Cerebellar nuclear complex (tissue), 1 donor: ENCODE results near the gene LBHD2.
A peak's percentile ranks its signal among the peaks of the same experiment; 100 is the strongest.
"Not testable (repeated sequence)": the region's sequence is repeated elsewhere in the genome, so short reads cannot be mapped to it uniquely, and the experiment has no call there.

Experiments
- DNase-seq, 2 experiments: peaks; one replicate each; lab custom pipeline; 2025; lab: John Stamatoyannopoulos, UW

Gene LBHD2

DNA sequence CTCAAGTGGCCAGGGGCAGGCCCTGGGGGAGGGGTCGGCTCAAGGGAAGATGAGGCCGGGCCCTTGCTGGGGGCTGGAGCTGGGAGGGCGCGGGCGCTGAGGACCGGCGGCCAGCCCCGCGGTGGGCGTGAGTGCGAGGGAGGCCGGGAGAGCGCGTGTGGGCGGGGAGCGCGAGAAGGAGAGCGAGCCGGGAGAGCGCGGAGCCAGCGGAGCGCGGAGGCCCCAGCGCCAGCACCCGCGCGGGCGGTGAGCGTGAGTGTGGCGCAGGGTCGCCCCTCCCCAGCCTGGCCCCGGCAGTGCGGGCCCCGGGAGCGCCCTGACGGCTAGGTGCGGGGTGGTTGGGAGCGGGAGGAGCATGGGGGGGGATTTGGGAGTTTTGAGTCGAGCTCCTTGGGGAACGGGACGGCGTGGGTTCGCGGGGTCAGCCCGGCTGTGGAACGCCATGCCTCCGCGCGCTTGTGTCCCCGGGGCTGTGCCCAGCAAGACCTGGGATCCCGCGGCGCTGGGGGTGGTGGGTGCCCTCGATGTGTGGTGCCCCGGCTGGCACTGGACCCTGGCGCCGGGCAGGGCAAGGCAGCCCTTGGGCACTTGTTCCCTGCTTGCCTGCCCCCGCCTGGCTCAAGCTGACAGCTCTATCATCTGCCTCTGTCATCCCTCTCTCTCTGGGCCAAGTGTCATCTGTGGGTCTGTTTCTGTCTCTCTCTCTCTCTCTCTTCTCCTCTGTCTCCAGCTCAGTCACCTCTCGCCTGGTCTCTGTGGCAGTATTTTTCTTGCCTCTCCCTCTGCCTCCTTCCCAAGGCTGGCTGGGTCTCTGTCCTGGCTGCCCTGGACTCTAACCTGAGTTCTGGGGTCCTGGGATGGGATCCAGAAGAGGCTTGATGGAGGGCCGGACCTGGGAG lies at the start of gene LBHD2:
LBHD2 (plus strand) TSS at position 190 of the 899 bp plus-strand sequence. CDS start 1,803 bp downstream, outside the sequence.
- no peak for DNase-seq

DNA sequence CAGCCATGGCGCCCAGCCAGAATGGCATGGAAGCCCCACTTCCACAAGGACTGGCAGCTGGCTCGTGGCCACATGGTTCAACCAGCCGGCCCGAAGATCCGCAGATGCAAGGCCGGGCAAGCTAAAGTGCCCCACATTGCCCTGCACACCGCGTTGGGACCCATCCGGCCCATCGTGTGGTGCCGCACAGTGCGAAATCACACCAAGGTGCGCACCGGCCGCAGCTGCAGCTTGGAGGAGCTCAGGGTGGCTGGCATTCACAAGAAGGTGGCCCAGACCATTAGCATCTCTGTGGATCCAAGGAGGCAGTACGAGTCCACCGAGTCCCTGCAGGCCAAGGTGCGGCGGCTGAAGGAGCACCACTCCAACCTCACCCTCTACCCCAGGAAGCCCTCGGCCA lies 42.5 kb upstream of the LBHD2 start:
- no peak for DNase-seq

DNA sequence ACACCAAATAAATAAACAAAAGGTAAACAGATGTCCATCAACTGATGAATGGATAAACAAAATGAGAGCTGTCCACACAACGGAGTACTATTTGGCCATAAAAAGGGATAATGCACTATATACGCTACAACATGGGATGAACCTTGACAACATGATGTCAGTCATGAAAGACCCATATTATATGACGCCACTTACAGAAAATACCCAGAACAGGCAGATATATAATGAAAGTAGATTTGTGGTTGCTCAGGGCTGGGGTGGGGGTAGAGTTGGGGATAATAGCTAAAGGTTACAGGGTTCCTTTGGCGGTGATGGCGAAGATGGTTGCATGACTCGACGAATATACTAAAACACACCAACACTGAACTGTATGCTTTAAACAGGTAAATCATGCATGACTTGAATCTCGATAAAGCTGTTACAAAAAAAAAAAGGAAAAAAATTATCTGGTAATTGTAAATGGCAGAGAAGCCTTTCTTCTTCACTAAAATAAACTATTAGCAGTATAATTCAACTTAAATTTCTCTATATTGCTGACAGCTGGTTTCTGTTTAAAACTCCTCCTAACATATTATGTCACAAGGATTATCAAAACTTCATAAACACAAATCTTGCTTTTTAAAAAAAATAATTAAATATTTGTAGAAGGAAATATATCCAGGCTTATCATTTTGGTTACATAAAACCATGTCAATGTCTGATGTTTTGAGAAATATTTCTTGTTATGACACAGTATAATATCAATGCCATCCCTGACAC lies 40.6 kb upstream of the LBHD2 start:
- no peak for DNase-seq

DNA sequence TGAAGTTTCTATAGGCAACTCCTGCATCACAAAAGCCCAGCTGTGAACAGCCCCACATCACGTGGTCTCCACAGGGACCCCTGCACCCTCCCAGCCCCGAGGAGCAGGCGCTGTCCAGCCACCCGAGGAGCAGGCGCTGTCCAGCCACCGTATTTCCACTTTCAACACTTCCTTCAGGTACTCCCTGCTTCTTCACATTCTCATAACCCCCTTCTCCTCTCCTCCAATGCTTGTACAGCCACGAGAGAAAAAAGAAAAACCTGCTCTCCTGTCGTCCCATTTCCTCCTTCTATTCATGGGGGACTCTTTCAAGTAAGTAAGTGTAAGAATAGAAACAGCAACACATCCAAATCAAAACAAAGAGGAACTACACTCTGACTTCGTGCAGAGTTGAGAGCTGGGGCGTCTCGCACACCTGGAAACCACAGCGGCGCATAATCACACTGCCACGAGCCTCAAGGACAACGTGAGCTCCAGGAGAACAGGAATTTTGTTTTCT lies 38.6 kb upstream of the LBHD2 start:
- no peak for DNase-seq

DNA sequence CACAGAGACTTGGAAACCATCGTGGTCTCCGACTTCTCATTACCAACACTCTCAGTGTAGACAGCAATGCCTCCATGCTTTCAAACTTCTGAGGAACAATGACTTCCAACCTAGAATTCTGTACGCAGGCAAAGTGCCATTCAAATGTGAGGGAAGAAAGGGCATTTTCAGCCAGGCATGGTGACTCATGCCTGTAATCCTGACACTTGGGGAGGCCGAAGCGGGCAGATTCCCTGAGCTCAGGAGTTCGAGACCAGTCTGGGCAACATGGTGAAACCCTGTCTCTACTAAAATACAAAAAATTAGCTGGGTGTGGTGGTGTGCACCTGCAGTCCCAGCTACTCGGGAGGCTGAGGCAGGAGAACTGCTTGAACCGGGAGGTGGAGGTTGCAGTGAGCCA lies 36.6 kb upstream of the LBHD2 start:
- DNase-seq, result not testable (repeated sequence)

DNA sequence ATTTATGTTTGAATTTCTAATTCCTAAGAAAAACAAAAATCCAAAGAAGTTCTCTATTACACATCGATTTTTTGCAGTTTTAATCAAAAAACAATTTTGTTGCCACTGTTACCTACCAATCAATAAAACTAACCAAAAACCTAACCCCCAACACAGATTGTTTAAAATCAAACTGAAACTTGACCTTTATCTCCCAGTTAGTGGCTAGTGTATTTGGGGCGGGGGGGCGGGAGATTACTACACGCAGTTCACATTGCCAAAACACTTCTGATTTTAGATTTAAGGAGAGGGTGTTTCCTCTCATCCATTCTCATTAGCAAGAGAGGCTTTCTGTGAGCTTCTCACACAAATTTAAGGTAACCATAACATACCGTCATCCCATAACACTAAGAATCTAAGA lies 33.1 kb upstream of the LBHD2 start:
- DNase-seq, result no peak

DNA sequence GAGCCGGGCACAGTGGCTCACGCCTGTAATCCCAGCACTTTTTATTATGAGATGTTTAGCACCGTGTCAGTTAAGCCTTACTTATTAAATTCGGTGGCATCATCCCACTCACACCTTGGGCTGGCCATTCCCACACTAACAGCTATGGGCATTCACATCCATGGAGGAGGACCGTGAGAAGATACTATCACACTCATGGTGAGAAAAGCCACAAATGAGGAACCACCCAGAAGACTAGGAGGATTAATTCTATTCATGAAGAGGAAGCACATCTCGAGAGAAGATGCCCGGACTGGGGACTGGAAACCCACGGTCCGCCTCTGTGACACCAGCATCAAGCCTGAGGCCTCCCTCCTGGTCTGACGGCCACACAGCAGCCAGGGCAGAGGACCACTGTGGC lies 31.6 kb upstream of the LBHD2 start:
- no peak for DNase-seq

DNA sequence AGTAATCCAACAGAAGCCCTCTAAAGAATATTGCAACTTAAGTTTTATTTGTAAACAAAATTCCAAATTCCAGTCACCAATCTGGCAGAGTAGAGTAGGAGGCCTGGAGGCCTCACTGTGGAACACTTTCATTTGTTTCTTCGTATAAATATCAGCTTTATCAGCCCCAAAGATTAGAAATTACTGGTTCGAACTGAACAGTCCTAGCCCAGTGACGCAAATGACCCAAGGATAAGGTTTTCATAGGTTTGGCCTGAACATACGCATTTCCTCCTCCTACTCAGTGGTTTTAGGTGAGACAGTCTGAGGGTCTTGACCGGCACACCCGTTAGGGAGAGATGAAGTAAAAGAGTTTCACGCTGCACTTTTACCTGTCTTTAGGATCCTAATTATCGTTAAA lies 28.3 kb upstream of the LBHD2 start:
- DNase-seq, result no peak

DNA sequence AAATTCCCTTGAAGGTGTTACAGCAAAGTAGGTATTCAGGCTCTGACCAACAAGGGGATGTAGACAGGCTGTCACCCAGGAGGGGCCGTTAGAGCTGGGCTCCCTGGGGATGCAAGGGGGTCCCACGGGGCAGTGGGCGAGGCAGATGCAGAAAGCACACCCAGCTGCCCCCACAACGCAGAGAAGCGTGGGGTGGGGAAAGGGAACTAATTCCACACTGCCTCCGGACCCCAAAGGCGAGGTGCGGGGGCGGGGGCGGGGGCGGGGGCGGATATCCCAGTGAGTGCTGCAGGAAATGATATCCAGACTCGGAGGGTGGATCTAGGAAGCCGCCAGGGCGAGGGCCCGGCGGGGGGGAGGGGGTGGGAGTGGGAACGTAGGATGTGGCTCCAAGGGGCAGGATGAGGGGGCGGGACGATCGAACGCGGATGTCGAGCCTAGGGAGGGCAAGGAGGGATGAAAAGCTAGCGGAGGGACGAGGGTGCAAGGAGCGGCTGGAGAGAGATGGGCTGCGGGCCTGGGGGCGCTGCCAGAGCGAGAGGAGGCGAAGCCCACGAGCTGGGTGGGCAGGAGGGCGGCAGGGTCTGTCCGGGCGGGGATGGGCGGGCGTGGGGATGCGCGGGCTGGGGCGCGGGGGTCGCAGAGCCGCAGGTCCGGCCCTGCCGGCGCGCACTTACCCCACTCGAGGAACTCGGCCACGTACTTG lies 27.5 kb upstream of the LBHD2 start:
- no peak for DNase-seq

DNA sequence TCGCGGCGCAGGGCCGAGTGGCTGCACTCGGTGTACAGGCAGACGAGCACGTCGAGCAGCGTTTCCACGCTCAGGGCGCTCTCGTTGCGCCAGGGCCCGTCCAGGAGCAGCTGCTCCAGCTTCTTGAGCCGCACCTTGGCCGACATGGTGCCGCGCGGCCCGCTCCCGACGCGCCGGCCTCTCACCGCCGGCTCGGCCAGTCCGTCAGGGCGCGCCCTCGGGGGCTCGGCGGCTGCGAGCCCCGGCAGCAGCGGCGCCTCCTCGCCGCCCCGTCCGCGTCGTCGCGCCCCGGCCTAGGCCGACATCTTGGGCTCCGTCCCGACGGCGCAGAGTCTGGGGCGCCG lies 27.0 kb upstream of the LBHD2 start:
- DNase-seq, result no peak

DNA sequence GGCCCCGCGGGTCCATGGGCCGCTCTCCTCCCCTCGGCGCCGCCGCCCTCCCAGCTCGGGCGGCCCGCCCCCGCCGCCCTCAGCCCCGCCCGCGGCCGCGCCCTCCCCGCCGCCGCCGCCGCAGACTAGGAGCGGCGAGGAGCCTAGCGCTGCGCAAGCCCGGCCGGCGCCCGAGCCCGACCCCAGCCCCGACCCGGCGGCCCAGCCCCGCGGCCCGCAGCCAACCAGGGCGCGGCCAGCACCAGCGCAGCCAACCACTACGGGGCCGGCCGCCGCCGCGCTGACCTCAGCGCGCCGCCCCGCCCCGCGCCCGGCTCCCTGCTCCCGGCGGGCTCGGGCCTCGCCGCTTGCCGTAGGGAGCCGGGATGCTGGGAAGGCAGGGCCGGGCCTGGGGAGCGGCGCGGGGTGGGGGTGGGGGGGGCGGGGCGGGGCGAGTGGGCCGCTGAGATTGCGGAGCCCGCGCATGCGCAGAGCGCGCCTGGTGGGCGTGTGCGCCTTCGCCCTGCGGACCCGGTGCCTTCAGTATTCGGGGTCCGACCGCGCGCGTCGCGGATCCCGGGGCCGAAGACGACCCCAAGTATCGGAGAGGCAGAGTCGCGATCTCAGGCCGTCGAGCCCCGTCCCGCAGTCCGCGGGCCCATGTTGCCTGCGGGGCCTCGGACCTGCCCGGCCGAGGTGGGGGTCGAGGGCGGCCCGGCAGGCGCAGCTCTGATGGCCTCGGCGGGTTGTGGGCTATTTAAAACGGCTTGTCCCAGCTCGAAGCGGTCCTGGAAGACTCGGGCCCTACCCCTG lies 26.4 kb upstream of the LBHD2 start, which contains the start of gene CDC42BPB:
CDC42BPB (minus strand) TSS at position 178 of the 792 bp plus-strand sequence. CDS start 376 bp downstream, outside the sequence.
- peak in 1 of 2 experiments; percentile 41 for DNase-seq

DNA sequence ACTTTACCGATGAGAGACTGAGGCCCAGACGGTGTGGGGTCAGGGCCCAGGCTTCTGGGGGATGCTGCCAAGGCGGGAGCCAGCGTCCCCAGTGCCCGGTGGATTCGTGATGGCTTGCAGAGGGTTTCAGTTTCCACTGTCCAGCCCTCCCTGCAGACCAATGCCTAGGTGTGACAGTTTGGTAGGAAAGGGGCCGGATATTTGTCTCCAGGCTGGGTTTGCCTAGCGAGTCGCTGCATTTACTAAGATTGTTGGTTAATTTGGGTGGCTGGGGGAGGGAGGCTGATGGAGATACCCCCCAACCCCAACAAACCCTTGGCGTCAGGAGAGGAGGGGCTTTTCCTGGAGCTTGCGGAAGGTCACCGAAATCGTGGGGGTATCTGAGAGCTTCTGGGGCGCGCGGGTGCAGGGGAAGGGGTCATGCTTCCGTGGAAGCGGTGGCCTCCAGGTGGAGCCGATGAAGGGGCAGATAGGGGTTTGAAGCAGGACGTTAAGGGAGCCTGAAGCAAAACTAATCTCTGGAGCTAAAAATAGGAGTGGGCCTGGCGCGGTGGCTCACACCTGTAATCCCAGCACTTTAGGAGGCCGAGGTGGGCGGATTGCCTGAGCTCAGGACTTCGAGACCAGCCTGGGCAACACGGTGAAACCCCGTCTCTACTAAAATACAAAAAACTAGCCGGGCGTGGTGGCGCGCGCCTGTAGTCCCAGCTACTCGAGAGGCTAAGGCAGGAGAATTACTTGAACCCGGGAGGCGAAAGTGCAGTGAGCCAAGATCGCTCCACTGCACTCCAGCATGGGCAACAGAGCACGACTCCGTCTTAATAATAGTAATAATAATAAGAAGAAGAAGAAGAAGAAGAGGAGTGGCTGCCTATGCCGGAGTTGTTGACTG lies 25.6 kb upstream of the LBHD2 start:
- no peak for DNase-seq

DNA sequence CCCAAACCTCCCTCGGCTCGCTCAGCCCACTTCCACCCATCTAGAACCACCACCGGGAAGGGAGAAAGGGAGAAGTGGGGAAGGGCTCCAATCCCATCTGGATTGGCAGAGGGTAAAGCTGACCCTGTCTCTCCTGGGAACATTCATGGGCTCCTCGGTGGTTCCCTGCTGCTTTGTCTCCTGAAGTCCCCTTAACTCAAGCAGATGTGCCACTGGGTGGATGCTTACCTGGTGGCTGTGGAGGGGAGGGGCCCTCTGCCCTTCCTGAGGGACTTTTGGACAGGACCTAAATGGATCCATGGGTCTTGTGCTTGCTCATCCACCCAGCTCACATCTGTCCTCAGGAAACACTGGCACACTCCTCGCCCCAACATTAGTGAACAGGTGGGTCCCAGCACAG lies 24.5 kb upstream of the LBHD2 start:
- DNase-seq, result no peak

DNA sequence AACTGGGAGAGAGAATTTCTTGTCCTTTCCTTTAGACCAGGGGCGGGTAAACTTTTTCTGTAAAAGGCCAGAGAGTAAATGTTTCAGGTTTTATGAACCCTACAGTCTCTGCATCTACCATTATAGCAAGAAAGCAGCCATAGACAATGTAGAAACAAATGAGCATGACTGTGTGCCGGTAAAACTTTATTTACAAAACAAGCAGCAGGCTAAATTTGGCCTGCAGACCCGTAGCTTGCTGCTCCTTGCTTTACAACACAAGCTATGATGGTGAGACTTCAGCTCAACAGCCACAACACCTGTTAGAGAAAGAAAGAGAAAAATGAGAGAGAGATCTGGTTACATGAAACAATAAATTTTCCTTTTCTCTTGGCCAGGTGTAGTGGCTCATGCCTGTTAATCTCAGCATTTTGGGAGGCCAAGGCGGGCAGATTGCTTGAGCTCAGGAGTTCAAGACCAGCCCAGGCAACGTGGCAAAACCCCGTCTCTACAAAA lies 22.5 kb upstream of the LBHD2 start:
- DNase-seq, result no peak

DNA sequence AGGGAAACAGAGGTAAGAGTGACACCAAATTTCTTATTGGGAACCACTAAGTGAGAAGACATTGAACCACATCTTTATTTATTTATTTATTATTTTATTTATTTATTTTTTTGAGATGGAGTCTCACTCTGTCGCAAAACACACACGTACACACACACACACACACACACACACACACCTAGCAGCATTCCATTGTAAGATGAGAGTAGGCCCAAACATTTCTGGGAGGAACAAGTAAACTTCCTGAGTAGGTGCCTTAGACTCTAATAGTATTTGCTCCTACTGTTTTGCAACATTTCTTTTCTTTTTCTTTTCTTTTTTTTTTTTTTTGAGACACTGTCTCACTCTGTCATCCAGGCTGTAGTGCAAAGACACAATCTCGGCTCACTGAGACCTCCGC lies 19.6 kb upstream of the LBHD2 start:
- DNase-seq, result no peak

DNA sequence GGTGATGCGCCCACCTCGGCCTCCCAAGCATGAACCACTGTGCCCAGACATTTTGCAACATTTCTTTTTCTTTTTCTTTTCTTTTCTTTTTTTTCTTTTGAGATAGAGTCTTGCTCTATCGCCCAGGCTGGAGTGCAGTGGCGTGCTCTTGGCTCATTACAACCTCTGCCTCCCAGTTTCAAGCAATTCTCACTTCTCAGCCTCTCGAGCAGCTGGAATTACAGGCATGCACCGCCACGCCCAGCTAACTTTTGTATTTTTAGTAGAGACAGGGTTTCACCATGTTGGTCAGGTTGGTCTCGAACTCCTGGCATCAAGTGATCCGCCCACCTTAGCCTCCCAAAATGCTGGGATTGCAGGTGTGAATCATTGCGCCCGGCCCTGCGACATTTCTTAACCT lies 19.0 kb upstream of the LBHD2 start:
- no peak for DNase-seq

DNA sequence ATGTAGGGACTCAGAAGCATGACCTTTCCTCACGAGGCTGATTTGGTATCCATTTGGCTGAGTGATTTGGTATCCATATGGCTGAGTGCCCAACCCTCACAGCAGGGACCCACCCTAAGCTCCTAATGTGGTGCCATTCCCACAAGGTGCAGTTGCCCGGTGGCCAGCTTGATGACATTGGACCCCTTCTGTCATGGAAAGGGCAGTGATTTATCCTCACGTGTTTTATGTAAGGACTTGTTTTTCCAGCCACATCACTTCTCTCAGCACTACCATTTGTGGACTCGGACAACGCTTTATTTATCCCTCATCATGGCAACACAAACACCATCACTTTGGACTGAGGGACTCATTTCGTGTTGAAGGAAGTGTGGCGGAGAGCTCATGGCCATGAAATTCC lies 18.1 kb upstream of the LBHD2 start:
- no peak for DNase-seq

DNA sequence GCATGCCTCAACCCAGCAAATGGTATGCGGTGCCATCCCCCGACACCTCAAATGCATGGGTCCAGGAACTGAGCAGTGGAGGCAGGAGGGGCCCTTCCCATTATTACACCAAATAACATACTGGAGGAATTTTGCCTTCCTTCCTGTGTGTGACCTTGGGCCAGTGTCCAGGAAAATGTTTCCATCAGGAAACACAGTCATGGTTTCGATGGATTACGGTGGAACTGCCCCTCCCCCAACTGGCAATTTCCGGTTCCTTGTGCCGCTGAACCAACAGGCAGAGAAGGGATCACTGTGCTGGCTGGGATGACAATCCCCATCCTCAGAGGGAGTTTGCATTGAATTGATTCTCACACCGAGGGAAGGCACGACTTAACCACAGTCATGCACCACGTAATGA lies 17.6 kb upstream of the LBHD2 start:
- DNase-seq, result no peak

DNA sequence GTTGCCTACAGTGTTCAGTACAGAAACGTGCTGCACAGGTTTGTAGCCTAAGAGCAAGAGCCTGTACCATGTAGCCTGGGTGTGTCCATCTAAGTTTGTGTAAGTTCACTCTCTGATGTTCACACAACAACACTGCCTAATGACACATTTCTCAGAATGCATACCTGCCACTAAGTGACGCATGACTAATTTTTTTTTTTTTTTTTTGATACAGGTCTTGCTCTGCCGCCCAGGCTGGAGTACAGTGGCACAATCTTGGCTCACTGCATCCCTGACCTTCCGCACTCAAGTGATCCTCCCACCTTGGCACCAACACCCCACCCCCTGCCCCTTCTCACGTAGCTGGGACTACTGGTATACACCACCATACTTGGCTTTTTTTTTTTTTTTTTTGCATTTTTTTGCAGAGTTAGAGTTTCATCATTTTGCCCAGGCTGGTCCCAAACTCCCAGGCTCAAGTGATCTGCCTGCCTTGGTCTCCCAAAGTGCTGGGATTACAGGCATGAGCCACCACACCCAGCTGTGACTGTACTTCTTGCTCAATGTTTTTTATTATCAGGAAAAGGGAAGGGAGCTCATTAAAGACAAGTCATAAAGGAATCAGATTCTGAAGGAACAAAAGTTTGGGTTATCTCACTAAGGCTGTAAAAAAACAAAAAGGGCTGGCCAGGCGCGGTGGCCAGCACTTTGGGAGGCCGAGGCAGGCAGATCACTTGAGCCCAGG lies 16.6 kb upstream of the LBHD2 start:
- no peak for DNase-seq
